GM13977 (cell line): ENCODE measurements around the gene LPAR1.

Experiments used
- DNase-seq: peaks from one replicate; pipeline ENCODE4 v3.0.0; 2012; ENCODE audit warnings: low spot score
- in situ Hi-C: fragments of 300-500 bp; cut with MboI; formaldehyde crosslinking; loops from one replicate; pipeline ENCODE4 v1.12.0; 2022; ENCODE audit warnings: low sequenced_read_pairs, low pct_unique_long_range_greater_than_20kb, mixed read lengths, inconsistent platforms; ENCODE audit not compliant: unreplicated experiment
- TF ChIP-seq, protein P1 (sequence below): IDR thresholded peaks from 2 replicates; pipeline ENCODE4 v1.5.1; 2012; ENCODE audit warnings: mild to moderate bottlenecking, control low read depth; ENCODE audit not compliant: insufficient read depth; ENCODE audit errors: extremely low read depth, missing control alignments

LPAR1 gene

DNA sequence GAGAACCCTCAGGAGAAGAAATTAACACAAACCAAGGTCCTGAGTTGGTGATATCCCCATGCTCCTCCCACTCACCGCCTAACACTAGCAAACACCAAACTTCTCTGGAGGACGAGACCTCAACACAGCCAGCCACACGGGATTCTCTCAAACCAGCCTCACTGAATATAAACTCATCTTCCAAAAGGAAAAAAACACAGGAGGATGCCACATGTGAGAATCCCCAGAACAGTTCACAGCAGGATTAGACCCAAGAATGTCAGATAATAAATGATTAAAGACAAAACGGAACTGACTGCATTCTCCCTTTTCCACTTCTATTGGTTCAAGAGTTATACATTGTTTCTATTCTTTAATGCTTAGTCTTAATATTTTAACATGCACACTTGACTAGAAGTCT, 89.2 kb downstream of the LPAR1 start:
- TF ChIP-seq, protein P1, sequence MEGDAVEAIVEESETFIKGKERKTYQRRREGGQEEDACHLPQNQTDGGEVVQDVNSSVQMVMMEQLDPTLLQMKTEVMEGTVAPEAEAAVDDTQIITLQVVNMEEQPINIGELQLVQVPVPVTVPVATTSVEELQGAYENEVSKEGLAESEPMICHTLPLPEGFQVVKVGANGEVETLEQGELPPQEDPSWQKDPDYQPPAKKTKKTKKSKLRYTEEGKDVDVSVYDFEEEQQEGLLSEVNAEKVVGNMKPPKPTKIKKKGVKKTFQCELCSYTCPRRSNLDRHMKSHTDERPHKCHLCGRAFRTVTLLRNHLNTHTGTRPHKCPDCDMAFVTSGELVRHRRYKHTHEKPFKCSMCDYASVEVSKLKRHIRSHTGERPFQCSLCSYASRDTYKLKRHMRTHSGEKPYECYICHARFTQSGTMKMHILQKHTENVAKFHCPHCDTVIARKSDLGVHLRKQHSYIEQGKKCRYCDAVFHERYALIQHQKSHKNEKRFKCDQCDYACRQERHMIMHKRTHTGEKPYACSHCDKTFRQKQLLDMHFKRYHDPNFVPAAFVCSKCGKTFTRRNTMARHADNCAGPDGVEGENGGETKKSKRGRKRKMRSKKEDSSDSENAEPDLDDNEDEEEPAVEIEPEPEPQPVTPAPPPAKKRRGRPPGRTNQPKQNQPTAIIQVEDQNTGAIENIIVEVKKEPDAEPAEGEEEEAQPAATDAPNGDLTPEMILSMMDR: no peak
- no peak for DNase-seq
- in situ Hi-C loops: no loop called here

DNA sequence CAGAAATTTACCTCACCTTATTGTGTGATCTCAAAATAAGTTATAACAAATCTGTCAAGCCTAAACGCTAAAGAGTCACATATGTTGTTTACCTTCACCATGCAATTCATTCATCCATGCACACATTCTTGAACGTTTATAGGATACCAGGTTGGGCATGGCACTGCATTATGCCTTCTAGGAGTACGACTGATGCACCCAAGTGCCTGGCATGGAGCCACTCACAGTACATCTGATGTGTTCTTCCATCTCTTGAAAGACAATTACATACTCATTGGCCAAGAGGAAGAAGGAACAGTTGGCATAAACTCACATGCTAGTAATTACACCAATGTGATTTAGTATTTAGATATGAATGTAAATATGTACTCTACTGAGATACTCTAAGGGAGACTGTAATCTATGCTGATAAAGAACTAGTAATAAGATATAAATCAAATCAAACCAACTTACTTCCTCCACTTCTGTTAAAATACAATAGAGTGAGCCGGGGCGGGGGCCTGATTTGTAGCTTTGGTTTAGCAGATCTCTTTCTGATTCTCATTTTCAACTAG, 90.7 kb downstream of the LPAR1 start:
- in situ Hi-C loops: no loop called here
- TF ChIP-seq, protein P1: no peak
- DNase-seq: no peak

DNA sequence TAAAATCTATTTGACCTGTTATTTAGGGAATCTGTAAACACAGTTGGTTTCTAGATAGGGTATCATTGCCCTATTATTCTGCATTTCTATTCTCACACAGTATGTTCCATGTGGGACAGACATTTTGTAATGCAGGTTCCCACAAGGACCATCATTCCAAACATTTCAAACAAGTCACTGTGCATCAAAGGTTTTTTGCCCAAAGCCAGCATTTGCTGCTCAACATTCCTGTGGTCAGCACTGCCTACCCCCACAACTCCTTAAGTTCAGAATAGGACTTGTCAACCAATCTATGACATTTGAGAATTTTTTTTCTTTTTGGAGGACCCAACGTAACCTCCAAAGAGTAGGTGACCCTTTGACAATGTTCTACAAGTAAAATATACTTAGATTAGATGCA, 95.7 kb downstream of the LPAR1 start:
- in situ Hi-C loops: no loop called here
- TF ChIP-seq, protein P1: no peak
- no peak for DNase-seq

DNA sequence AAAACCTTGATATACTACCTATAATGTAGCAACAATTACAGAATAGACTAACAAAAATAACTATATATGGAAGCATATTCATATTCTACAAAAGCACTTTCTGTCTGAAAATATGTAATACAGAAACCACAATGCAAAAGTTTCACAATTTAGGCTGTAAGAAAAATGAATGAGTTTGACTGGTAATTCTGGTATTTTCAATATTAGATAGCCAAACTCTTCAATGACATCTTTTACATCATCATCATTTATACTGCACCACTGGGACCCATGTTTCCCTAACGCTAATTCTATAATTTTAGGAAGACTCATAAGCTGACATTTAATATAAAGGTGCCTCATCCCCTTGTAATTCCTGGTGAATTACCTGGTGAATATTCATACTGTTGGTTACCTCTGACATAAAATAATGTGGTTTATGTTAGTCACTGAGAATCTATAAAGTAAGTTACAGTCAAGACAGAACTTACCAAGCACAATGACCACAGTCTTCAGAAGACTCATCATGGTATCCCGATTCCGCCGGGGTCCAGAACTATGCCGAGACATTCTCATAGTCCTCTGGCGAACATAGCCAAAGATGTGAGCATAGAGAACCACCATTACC, 97.2 kb downstream of the LPAR1 start:
- in situ Hi-C loops: no loop called here
- TF ChIP-seq, protein P1: no peak
- DNase-seq: no peak

DNA sequence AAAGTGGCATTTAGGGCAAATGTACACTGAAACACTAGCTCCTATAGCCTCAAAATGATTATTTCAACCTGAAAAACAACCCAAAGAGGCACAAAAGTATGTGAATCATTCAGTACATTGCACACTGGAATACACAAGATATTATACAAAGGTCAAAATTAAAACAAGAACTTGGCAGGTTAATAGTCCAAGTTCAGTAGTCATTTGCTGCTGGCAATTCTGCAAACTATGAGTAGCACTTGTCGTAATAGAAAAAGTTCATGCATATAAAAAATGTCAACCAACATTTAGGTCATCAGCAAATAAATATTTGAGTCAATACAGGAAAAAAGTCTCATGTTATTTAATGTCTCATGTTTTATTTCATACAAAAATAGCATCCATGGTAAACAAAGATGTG, 98.7 kb downstream of the LPAR1 start:
- DNase-seq: no peak
- in situ Hi-C loops: no loop called here
- TF ChIP-seq, protein P1: no peak

DNA sequence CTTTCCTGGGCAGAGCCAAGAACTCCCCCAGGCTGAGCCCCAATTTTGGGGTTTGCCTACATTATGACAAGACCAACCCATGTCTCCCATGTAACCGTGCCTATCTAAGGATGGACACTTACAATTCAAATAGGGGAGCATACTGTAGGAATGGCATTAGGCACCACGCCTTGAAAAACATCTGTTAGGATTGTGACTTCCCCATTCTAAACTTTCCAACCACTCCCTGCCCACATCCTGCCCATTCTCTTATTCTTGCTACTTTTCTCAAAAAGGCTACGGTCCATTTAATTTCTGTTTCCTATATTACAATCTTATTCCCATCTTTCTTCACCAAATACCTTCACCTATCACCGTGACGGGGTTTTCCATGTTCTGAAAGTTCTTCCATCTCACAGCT, 99.2 kb downstream of the LPAR1 start:
- TF ChIP-seq, protein P1: no peak
- in situ Hi-C loops: no loop called here

More for the DNA sequence above, 99.2 kb downstream of the LPAR1 start:
- no peak for DNase-seq
